OCI-LY1 (cell line): ENCODE measurements around the gene UPK1B.

Experiments
- H2AFZ ChIP-seq: fragments of 200-600 bp; sonication (generic), shearing (Covaris generic); 2 replicates; pipeline ENCODE4 v1.6.0; 2014; ENCODE audit warnings: antibody characterized with exemption, mild to moderate bottlenecking, low read length
- H3F3A ChIP-seq: fragments of 200-600 bp; sonication (generic), shearing (Covaris generic); 2 replicates; pipeline ENCODE4 v1.6.0; 2014; ENCODE audit warnings: mild to moderate bottlenecking, antibody characterized with exemption, low read length, moderate library complexity; ENCODE audit not compliant: insufficient read depth
- H3K27ac ChIP-seq: fragments of 200-600 bp; sonication (generic); 2 replicates; pipeline ENCODE4 v1.5.1; 2014; ENCODE audit warnings: low read length, mixed run types, mild to moderate bottlenecking, low read depth; ENCODE audit not compliant: poor library complexity, severe bottlenecking
- H3K27me3 ChIP-seq: fragments of 200-600 bp; sonication (generic); 2 replicates; pipeline ENCODE4 v1.6.0; 2014; ENCODE audit warnings: antibody characterized with exemption, mild to moderate bottlenecking, low read length, moderate library complexity; ENCODE audit not compliant: insufficient read depth
- H3K36me3 ChIP-seq: fragments of 200-600 bp; sonication (generic); 2 replicates; pipeline ENCODE4 v1.6.1; 2014; ENCODE audit warnings: mild to moderate bottlenecking, antibody characterized with exemption, low read length, moderate library complexity, mixed read lengths; ENCODE audit not compliant: insufficient read depth
- H3K4me1 ChIP-seq: fragments of 200-600 bp; sonication (generic); 2 replicates; pipeline ENCODE4 v1.5.1; 2014; ENCODE audit warnings: mild to moderate bottlenecking, low read length, moderate library complexity; ENCODE audit not compliant: insufficient read depth, severe bottlenecking
- H3K4me2 ChIP-seq: fragments of 200-600 bp; sonication (generic), shearing (Covaris generic); 2 replicates; pipeline ENCODE4 v1.6.1; 2014; ENCODE audit warnings: low read length
- H3K4me3 ChIP-seq: fragments of 200-600 bp; sonication (generic); 2 replicates; pipeline ENCODE4 v1.5.1; 2014; ENCODE audit warnings: low read length, low read depth, mild to moderate bottlenecking, mixed read lengths; ENCODE audit not compliant: poor library complexity, severe bottlenecking
- H3K79me2 ChIP-seq: fragments of 200-600 bp; shearing (Covaris generic); 2 replicates; pipeline ENCODE4 v1.6.1; 2016; ENCODE audit warnings: mixed run types, low read length, mixed read lengths; ENCODE audit not compliant: insufficient read depth
- H3K9ac ChIP-seq: fragments of 200-600 bp; sonication (generic), shearing (Covaris generic); 2 replicates; pipeline ENCODE4 v1.6.1; 2014; ENCODE audit warnings: mild to moderate bottlenecking, low read length, mixed read lengths
- H3K9me2 ChIP-seq: fragments of 200-600 bp; sonication (generic), shearing (Covaris generic); 2 replicates; pipeline ENCODE4 v1.6.1; 2014; ENCODE audit warnings: low read depth, mild to moderate bottlenecking, low read length, mixed read lengths
- H3K9me3 ChIP-seq: fragments of 200-600 bp; shearing (Covaris generic); 2 replicates; pipeline ENCODE4 v1.6.1; 2014; ENCODE audit warnings: low read length, mixed read lengths
- H4K20me1 ChIP-seq: fragments of 200-600 bp; sonication (generic), shearing (Covaris generic); 2 replicates; pipeline ENCODE4 v1.6.0; 2016; ENCODE audit warnings: mild to moderate bottlenecking, low read length; ENCODE audit not compliant: insufficient read depth
- EZH2 ChIP-seq: fragments of 200-600 bp; sonication (generic), shearing (Covaris generic); IDR thresholded peaks from 2 replicates; pipeline ENCODE4 v1.8.0; 2017; ENCODE audit warnings: borderline replicate concordance, mixed run types, mild to moderate bottlenecking, antibody characterized with exemption, low read length, moderate library complexity, mixed read lengths
- TF ChIP-seq, protein P1 (sequence below): fragments of 200-600 bp; sonication (generic), shearing (Covaris generic); IDR thresholded peaks from 2 replicates; pipeline ENCODE4 v1.5.1; 2017; ENCODE audit warnings: mild to moderate bottlenecking, antibody characterized with exemption, low read length, moderate library complexity, mixed read lengths

UPK1B gene

GRCh38 chr3:119229190-119229589, 55.8 kb downstream of the UPK1B start:
- no peak overlapping the region for H3K27ac ChIP-seq
- H3F3A ChIP-seq: no peaks in the 10 kb centered on the region
- no peaks in the 10 kb centered on the region for H3K9me2 ChIP-seq
- H3K4me2 ChIP-seq: no peak overlapping the region
- no peak for TF ChIP-seq EZH2
- TF ChIP-seq, protein P1, sequence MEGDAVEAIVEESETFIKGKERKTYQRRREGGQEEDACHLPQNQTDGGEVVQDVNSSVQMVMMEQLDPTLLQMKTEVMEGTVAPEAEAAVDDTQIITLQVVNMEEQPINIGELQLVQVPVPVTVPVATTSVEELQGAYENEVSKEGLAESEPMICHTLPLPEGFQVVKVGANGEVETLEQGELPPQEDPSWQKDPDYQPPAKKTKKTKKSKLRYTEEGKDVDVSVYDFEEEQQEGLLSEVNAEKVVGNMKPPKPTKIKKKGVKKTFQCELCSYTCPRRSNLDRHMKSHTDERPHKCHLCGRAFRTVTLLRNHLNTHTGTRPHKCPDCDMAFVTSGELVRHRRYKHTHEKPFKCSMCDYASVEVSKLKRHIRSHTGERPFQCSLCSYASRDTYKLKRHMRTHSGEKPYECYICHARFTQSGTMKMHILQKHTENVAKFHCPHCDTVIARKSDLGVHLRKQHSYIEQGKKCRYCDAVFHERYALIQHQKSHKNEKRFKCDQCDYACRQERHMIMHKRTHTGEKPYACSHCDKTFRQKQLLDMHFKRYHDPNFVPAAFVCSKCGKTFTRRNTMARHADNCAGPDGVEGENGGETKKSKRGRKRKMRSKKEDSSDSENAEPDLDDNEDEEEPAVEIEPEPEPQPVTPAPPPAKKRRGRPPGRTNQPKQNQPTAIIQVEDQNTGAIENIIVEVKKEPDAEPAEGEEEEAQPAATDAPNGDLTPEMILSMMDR: no peak
- no peaks in the 10 kb centered on the region for H3K9me3 ChIP-seq
- H3K4me1 ChIP-seq: no peaks in the 10 kb centered on the region
- no peak overlapping the region for H3K4me3 ChIP-seq
- peaks cover 78% of the 10 kb centered on the region for H3K36me3 ChIP-seq
- no peaks in the 10 kb centered on the region for H3K27me3 ChIP-seq
- no peak overlapping the region for H3K9ac ChIP-seq
- H3K79me2 ChIP-seq: no peaks in the 10 kb centered on the region
- H2AFZ ChIP-seq: no peak overlapping the region
- no peaks in the 10 kb centered on the region for H4K20me1 ChIP-seq

DNA sequence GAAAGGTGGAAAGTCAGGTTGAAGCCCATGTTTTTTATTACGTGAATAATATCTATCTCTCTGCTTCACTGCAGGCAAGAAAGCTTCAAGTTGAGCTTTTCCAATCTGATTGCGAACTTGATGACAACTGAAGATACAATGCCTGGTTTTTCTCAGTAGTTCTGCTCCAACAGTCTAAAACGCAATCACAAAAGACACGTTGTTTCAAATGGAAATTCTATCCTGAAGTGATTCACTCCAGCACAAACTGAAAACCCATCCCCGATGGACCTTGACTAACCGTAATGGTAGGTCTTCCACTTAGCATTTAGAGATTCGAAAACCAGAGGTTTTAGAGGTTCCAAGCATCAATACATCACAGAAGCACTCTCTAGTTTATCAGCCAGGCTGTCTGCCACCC, 56.7 kb downstream of the UPK1B start:
- TF ChIP-seq, protein P1: no peak
- H4K20me1 ChIP-seq: no peaks in the 10 kb centered on the region
- H3K9me2 ChIP-seq: no peaks in the 10 kb centered on the region
- no peak overlapping the region for H3K27ac ChIP-seq
- no peaks in the 10 kb centered on the region for H3K9me3 ChIP-seq
- no peak overlapping the region for H3K4me3 ChIP-seq
- no peaks in the 10 kb centered on the region for H3K79me2 ChIP-seq
- H3K9ac ChIP-seq: no peak overlapping the region
- H3K4me1 ChIP-seq: no peaks in the 10 kb centered on the region
- peaks cover 80% of the 10 kb centered on the region for H3K36me3 ChIP-seq
- H2AFZ ChIP-seq: no peak overlapping the region
- H3K4me2 ChIP-seq: no peak overlapping the region
- no peaks in the 10 kb centered on the region for H3F3A ChIP-seq
- no peaks in the 10 kb centered on the region for H3K27me3 ChIP-seq

DNA sequence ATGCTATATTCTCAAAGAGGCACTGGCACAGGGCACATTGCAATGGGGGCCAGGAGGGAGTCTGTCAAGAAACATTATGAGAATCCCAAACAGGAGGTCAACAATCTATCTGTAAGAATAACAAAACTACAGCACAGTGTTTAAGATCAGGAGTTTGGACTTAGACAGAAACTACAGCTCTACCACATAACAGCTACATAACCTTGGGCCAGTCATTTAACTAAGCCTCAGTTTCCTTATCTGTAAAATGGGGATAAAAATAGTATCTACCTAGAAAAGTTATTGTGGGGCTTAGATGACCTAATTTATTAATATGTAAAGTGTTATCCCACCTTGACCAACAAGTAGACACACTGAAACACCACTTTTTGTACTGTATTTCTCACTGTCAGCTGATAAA, 57.3 kb downstream of the UPK1B start:
- Histone ChIP-seq H3K4me1 (no peaks in the 10 kb centered on the region), H3K9me2 (no peaks in the 10 kb centered on the region)

More for the DNA sequence above, 57.3 kb downstream of the UPK1B start:
- H3K4me3 ChIP-seq: no peak overlapping the region
- H3K27me3 ChIP-seq: no peaks in the 10 kb centered on the region
- H3K4me2 ChIP-seq: no peak overlapping the region
- H3K27ac ChIP-seq: no peak overlapping the region
- no peaks in the 10 kb centered on the region for H4K20me1 ChIP-seq
- TF ChIP-seq, protein P1: no peak
- TF ChIP-seq EZH2: no peak
- H3K9ac ChIP-seq: no peak overlapping the region
- no peaks in the 10 kb centered on the region for H3K9me3 ChIP-seq
- H2AFZ ChIP-seq: no peak overlapping the region
- no peaks in the 10 kb centered on the region for H3K79me2 ChIP-seq
- H3K36me3 ChIP-seq: peaks cover 84% of the 10 kb centered on the region
- H3F3A ChIP-seq: no peaks in the 10 kb centered on the region
